Kidney epithelial cell (primary cell): ENCODE measurements around the gene NIT1. TPM values are rescaled to one million over a fixed set of nuclear protein-coding genes. Genes with fewer than 3 reads are reported as not detected.

Experiments used
- DNase-seq: peaks from one replicate; pipeline ENCODE4 v3.0.0-alpha.2; 2010; ENCODE audit warnings: low read depth
- H3K27me3 ChIP-seq: 2 replicates; pipeline ENCODE4 v1.6.0; 2011; ENCODE audit warnings: low read length; ENCODE audit not compliant: control insufficient read depth, insufficient read depth
- H3K36me3 ChIP-seq: 2 replicates; pipeline ENCODE4 v1.5.1; 2011; ENCODE audit warnings: low read length; ENCODE audit not compliant: control insufficient read depth, insufficient read depth
- H3K4me3 ChIP-seq: 2 replicates; pipeline ENCODE4 v1.5.1; 2011; ENCODE audit warnings: low read depth, mild to moderate bottlenecking, control low read depth, low read length
- CTCF ChIP-seq: IDR thresholded peaks from 2 replicates; pipeline ENCODE4 v1.5.1; 2011; ENCODE audit warnings: mild to moderate bottlenecking, moderate library complexity, low read length, control low read depth, inconsistent platforms; ENCODE audit not compliant: insufficient read depth, poor library complexity, severe bottlenecking
- total RNA-seq: library from RNA; depleted of rRNA; stranded (reverse); fragments of >200 nt; gene quantifications from 2 replicates; pipeline ENCODE4 v1.2.3, GENCODE V29; 2015

NIT1 gene
- total RNA-seq, 1 donor from 2014 or later: 35.8 TPM

GRCh38 chr1:161138431-161138830 lies 20.5 kb downstream of the NIT1 start:
- Histone ChIP-seq H3K27me3 (no peaks in the 10 kb centered on the region), H3K4me3 (no peak overlapping the region), H3K36me3 (no peaks in the 10 kb centered on the region)
- no peak for DNase-seq
- TF ChIP-seq CTCF: no peak

GRCh38 chr1:161139766-161140165 lies 21.9 kb downstream of the NIT1 start:
- no peak for DNase-seq
- Histone ChIP-seq H3K36me3 (no peaks in the 10 kb centered on the region), H3K27me3 (no peaks in the 10 kb centered on the region), H3K4me3 (no peak overlapping the region)
- TF ChIP-seq CTCF: peak; percentile 60

GRCh38 chr1:161140755-161141400 lies 23.0 kb downstream of the NIT1 start:
- H3K36me3 ChIP-seq: no peaks in the 10 kb centered on the region
- TF ChIP-seq CTCF: no peak
- no peak overlapping the region for H3K4me3 ChIP-seq
- no peak for DNase-seq
- H3K27me3 ChIP-seq: no peaks in the 10 kb centered on the region

- Histone ChIP-seq H3K36me3 (no peaks in the 10 kb centered on the region), H3K4me3 (no peak overlapping the region), H3K27me3 (no peaks in the 10 kb centered on the region)
- DNase-seq: no peak
- no peak for TF ChIP-seq CTCF
Observed at GRCh38 chr1:161145832-161146231, 27.9 kb downstream of the NIT1 start.

- Histone ChIP-seq H3K4me3 (peak overlapping the region; percentile 83), H3K27me3 (no peaks in the 10 kb centered on the region), H3K36me3 (peaks cover 1% of the 10 kb centered on the region)
- DNase-seq: no peak
- no peak for TF ChIP-seq CTCF
Observed at GRCh38 chr1:161153176-161153575, 35.3 kb downstream of the NIT1 start.
